OCI-LY3 (cell line): ENCODE data around the gene CACNA2D1.
"Not testable (repeated sequence)": the region's sequence is repeated elsewhere in the genome, so short reads cannot be mapped to it uniquely, and the experiment has no call there.

ENCODE experiments used
- H2AFZ ChIP-seq: fragments of 200-600, 300-600 bp; shearing (Covaris generic); 2 replicates; pipeline ENCODE4 v1.6.0; 2014; ENCODE audit warnings: antibody characterized with exemption, low read depth, low read length
- H3K27ac ChIP-seq: fragments of 200-600, 300-600 bp; sonication (generic); 2 replicates; pipeline ENCODE4 v1.5.1; 2014; ENCODE audit warnings: mild to moderate bottlenecking, low read length, moderate library complexity, mixed read lengths
- H3K27me3 ChIP-seq: fragments of 200-600, 300-600 bp; sonication (generic); 2 replicates; pipeline ENCODE4 v1.6.1; 2014; ENCODE audit warnings: low read depth, low read length, mixed read lengths
- H3K36me3 ChIP-seq: fragments of 200-600, 300-600 bp; sonication (generic); replicated peaks from 2 replicates; pipeline ENCODE3; 2014; ENCODE audit warnings: low read depth, low read length, mixed read lengths
- H3K4me1 ChIP-seq: fragments of 300-600, 200-600 bp; sonication (generic); 2 replicates; pipeline ENCODE4 v1.6.1; 2014; ENCODE audit warnings: low read length, mixed read lengths
- H3K4me2 ChIP-seq: fragments of 200-600, 300-600 bp; sonication (generic); 2 replicates; pipeline ENCODE4 v1.6.1; 2014; ENCODE audit warnings: low read length, mixed read lengths
- H3K4me3 ChIP-seq: fragments of 300-600, 200-600 bp; sonication (generic); 2 replicates; pipeline ENCODE4 v1.5.1; 2014; ENCODE audit warnings: antibody characterized with exemption, mild to moderate bottlenecking, low read length, moderate library complexity
- H3K79me2 ChIP-seq: fragments of 300-600, 200-600 bp; shearing (Covaris generic); 2 replicates; pipeline ENCODE4 v1.6.1; 2014; ENCODE audit warnings: mild to moderate bottlenecking, low read length, mixed read lengths
- H3K9ac ChIP-seq: fragments of 300-600, 200-600 bp; shearing (Covaris generic); 2 replicates; pipeline ENCODE4 v1.6.0; 2014; ENCODE audit warnings: mild to moderate bottlenecking, low read length, moderate library complexity
- H3K9me3 ChIP-seq: fragments of 200-600, 300-600 bp; shearing (Covaris generic); 2 replicates; pipeline ENCODE4 v1.6.1; 2014; ENCODE audit warnings: low read length, mixed read lengths; ENCODE audit not compliant: insufficient read depth
- H4K20me1 ChIP-seq: fragments of 200-600, 300-600 bp; sonication (generic); 2 replicates; pipeline ENCODE4 v1.6.1; 2016; ENCODE audit warnings: low read length, mixed read lengths; ENCODE audit not compliant: insufficient read depth
- EZH2phosphoT487 ChIP-seq: fragments of 200-600 bp; shearing (Covaris generic); IDR thresholded peaks from 2 replicates; pipeline ENCODE4 v1.6.1; 2018; ENCODE audit warnings: antibody characterized with exemption, mixed run types, low read depth
- TF ChIP-seq, protein P1 (sequence below): fragments of 200-600, 300-600 bp; sonication (generic); IDR thresholded peaks from 2 replicates; pipeline ENCODE4 v1.5.1; 2014; ENCODE audit warnings: antibody characterized with exemption, low read length, low read depth

CACNA2D1 gene

GRCh38 chr7:82141427-82141826, 302.1 kb downstream of the CACNA2D1 start:
- H4K20me1 ChIP-seq = no peaks in the 10 kb centered on the region
- H3K27me3 ChIP-seq = no peaks in the 10 kb centered on the region
- H3K36me3 ChIP-seq = no peaks in the 10 kb centered on the region
- H3K4me1 ChIP-seq = no peaks in the 10 kb centered on the region
- H3K4me2 ChIP-seq = no peak overlapping the region
- H3K4me3 ChIP-seq = no peak overlapping the region
- no peak for TF ChIP-seq EZH2phosphoT487
- TF ChIP-seq, protein P1, sequence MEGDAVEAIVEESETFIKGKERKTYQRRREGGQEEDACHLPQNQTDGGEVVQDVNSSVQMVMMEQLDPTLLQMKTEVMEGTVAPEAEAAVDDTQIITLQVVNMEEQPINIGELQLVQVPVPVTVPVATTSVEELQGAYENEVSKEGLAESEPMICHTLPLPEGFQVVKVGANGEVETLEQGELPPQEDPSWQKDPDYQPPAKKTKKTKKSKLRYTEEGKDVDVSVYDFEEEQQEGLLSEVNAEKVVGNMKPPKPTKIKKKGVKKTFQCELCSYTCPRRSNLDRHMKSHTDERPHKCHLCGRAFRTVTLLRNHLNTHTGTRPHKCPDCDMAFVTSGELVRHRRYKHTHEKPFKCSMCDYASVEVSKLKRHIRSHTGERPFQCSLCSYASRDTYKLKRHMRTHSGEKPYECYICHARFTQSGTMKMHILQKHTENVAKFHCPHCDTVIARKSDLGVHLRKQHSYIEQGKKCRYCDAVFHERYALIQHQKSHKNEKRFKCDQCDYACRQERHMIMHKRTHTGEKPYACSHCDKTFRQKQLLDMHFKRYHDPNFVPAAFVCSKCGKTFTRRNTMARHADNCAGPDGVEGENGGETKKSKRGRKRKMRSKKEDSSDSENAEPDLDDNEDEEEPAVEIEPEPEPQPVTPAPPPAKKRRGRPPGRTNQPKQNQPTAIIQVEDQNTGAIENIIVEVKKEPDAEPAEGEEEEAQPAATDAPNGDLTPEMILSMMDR = no peak
- no peak overlapping the region for H2AFZ ChIP-seq
- H3K27ac ChIP-seq = no peak overlapping the region
- H3K9ac ChIP-seq = no peak overlapping the region
- H3K9me3 ChIP-seq = no peaks in the 10 kb centered on the region
- no peaks in the 10 kb centered on the region for H3K79me2 ChIP-seq

DNA sequence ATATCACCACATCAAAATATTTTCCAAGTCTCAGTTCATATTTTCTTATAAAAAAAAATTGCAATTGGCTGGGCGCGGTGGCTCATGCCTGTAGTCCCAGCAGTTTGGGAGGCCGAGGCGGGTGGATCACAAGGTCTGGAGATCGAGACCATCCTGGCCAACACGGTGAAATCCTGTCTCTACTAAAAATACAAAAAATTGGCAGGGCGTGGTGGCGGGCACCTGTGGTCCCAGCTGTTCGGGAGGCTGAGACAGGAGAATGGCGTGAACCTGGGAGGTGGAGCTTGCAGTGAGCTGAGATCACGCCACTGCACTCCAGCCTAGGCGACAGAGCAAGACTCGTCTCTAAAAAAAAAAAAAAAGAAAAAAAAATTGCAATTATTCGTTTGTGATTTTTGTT, 303.0 kb downstream of the CACNA2D1 start:
- H3K9ac ChIP-seq, H3K27ac ChIP-seq, H3K36me3 ChIP-seq, H3K4me3 ChIP-seq, H3K4me2 ChIP-seq, H3K4me1 ChIP-seq, H4K20me1 ChIP-seq, H2AFZ ChIP-seq, H3K79me2 ChIP-seq, H3K9me3 ChIP-seq, H3K27me3 ChIP-seq: not testable (repeated sequence)

DNA sequence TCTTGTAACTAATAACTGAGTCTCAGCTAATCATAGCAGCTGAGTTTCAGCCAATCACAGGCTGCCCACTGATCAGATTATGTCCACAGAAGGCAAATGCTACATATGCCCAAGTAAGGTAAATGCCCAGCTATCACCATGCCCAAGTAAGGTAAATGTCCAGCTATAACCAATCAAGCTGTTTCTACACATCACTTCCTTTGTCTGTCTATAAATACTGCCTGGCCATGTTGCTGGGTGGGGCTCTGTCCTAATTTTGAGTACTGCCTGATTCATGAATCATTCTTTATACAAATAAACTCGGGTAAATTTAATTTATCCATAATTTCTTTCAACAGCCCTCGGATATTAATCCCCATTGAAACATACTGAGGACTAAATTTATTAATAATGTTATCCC, 312.4 kb downstream of the CACNA2D1 start:
- no peak for TF ChIP-seq EZH2phosphoT487
- TF ChIP-seq, protein P1 = no peak
- Histone ChIP-seq H4K20me1 (no peaks in the 10 kb centered on the region), H3K9ac (no peak overlapping the region), H3K4me1 (no peaks in the 10 kb centered on the region), H3K9me3 (no peaks in the 10 kb centered on the region), H3K36me3 (no peaks in the 10 kb centered on the region), H3K79me2 (no peaks in the 10 kb centered on the region), H2AFZ (no peak overlapping the region), H3K4me3 (no peak overlapping the region), H3K27me3 (no peaks in the 10 kb centered on the region), H3K4me2 (no peak overlapping the region), H3K27ac (no peak overlapping the region)

GRCh38 chr7:82129091-82129490, 314.5 kb downstream of the CACNA2D1 start:
- Histone ChIP-seq H3K27me3 (no peaks in the 10 kb centered on the region), H3K9ac (no peak overlapping the region), H3K4me2 (no peak overlapping the region), H3K4me1 (no peaks in the 10 kb centered on the region), H4K20me1 (no peaks in the 10 kb centered on the region), H3K27ac (no peak overlapping the region), H2AFZ (no peak overlapping the region), H3K9me3 (peaks cover 4% of the 10 kb centered on the region; the same call in 1 of the 2 replicates), H3K79me2 (no peaks in the 10 kb centered on the region), H3K4me3 (no peak overlapping the region), H3K36me3 (no peaks in the 10 kb centered on the region)
- no peak for TF ChIP-seq EZH2phosphoT487
- TF ChIP-seq, protein P1 = no peak

GRCh38 chr7:82128546-82128945, 315.0 kb downstream of the CACNA2D1 start:
- TF ChIP-seq, protein P1 = no peak
- TF ChIP-seq EZH2phosphoT487 = no peak
- no peaks in the 10 kb centered on the region for H3K4me1 ChIP-seq
- H3K79me2 ChIP-seq = no peaks in the 10 kb centered on the region
- no peak overlapping the region for H3K27ac ChIP-seq
- no peaks in the 10 kb centered on the region for H4K20me1 ChIP-seq
- H3K9me3 ChIP-seq = peaks cover 4% of the 10 kb centered on the region; the same call in 1 of the 2 replicates
- no peak overlapping the region for H3K4me3 ChIP-seq
- no peak overlapping the region for H3K9ac ChIP-seq
- H2AFZ ChIP-seq = no peak overlapping the region
- H3K4me2 ChIP-seq = no peak overlapping the region
- H3K27me3 ChIP-seq = no peaks in the 10 kb centered on the region
- no peaks in the 10 kb centered on the region for H3K36me3 ChIP-seq
